ENCODE results near the gene PATL2.
A peak's percentile ranks its signal among the peaks of the same experiment; 100 is the strongest.

GRCh38 chr15:44710236-44711095 is 657 bp downstream of the PATL2 start:
- TF ChIP-seq EZH2 (IDR thresholded peaks at IDR 0.05; ENCODE audit: borderline replicate concordance, low read depth, low read length, severe bottlenecking) (no peak), CTCF (IDR thresholded peaks at IDR 0.05; ENCODE audit: borderline replicate concordance, extremely low read depth, low read length, poor library complexity, severe bottlenecking) (peak; percentile 61)
